HG03439 (cell line): Measurements from ENCODE around the gene RPL18.

Experiments used
- ATAC-seq: cut with Tn5 transposase; IDR thresholded peaks from one replicate; pipeline ENCODE4 v1.9.1; 2021; ENCODE audit warnings: mild to moderate bottlenecking, moderate library complexity; ENCODE audit not compliant: unreplicated experiment

RPL18 gene

GRCh38 chr19:48630296-48631063, 11.5 kb upstream of the RPL18 start:
- ATAC-seq, result no peak

GRCh38 chr19:48629599-48630295, 10.8 kb upstream of the RPL18 start:
- ATAC-seq, result no peak

- no peak for ATAC-seq
These were observed 10.3 kb upstream of the RPL18 start for GRCh38 chr19:48629297-48629598.

- no peak for ATAC-seq
These were observed 9.7 kb upstream of the RPL18 start for GRCh38 chr19:48628486-48629296.

GRCh38 chr19:48627865-48628314, 8.9 kb upstream of the RPL18 start:
- no peak for ATAC-seq

GRCh38 chr19:48627201-48627864, 8.4 kb upstream of the RPL18 start:
- no peak for ATAC-seq

- no peak for ATAC-seq
These were observed 6.9 kb upstream of the RPL18 start for GRCh38 chr19:48625891-48626327.

- ATAC-seq, result no peak
These were observed 6.1 kb upstream of the RPL18 start for GRCh38 chr19:48624791-48625723.

GRCh38 chr19:48624067-48624594, 5.2 kb upstream of the RPL18 start:
- ATAC-seq, result peak; percentile 37

- no peak for ATAC-seq
These were observed 4.6 kb upstream of the RPL18 start for GRCh38 chr19:48623556-48624066.

- ATAC-seq, result no peak
These were observed 961 bp upstream of the RPL18 start for GRCh38 chr19:48619692-48620585.

- ATAC-seq, result no peak
These were observed 581 bp downstream of the RPL18 start for GRCh38 chr19:48618278-48618915.

- ATAC-seq, result no peak
These were observed 1.6 kb downstream of the RPL18 start for GRCh38 chr19:48617146-48617937.

GRCh38 chr19:48616491-48617056, 2.4 kb downstream of the RPL18 start:
- no peak for ATAC-seq

GRCh38 chr19:48616041-48616436, 2.9 kb downstream of the RPL18 start:
- ATAC-seq, result no peak

- no peak for ATAC-seq
These were observed 3.5 kb downstream of the RPL18 start for GRCh38 chr19:48615231-48616040.
